Measurements from ENCODE around the gene SENP1. TPM values are rescaled to one million over a fixed set of nuclear protein-coding genes. Genes with fewer than 3 reads are reported as not detected.

The SENP1 gene
- total and polyA plus RNA-seq, 5 donors from 2014 or later, result 10.7 to 25.1 (median 12.9) TPM

DNA sequence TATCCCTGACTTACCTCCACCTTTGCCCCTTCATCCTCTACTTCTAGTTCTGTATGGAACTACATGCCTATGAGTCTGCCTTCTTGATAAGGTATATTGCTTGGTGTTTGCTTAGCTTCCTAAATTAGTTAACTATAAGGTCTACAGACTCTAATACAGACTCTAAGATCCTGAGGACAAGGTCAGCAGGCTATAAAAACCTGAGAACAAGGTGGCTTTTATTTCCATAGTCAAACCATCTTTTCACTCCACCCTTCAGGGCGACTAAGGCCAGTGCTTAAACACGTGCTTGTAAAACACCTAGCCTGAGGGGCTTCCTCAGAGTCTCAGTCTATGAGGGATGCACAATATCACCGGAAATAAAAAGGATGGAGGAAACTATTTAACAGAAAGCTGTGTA lies 65.5 kb downstream of the SENP1 start:
- H3K27ac Mint-ChIP-seq, result no peak overlapping the region
- Histone ChIP-seq H3K27ac (ENCODE audit: insufficient read depth, low read length, poor library complexity, severe bottlenecking) (no peak overlapping the region), H3K9me3 (ENCODE audit: control insufficient read depth in 2 of 2, low read length in 2 of 2) (no peaks in the 10 kb centered on the region), H3K4me1 (ENCODE audit: control insufficient read depth, insufficient read depth, low read length, poor library complexity, severe bottlenecking) (no peaks in the 10 kb centered on the region), H3K4me3 (ENCODE audit: low read depth, low read length) (no peak overlapping the region), H3K36me3 (ENCODE audit: control insufficient read depth, insufficient read depth, low read length) (peaks cover 21% of the 10 kb centered on the region), H3K27me3 (ENCODE audit: control insufficient read depth, insufficient read depth, low read length) (no peaks in the 10 kb centered on the region)
- ATAC-seq (ENCODE audit: low read depth in 2 of 2) (no peak), DNase-seq (no peak)
- H3K36me3 Mint-ChIP-seq, result peaks cover 12% of the 10 kb centered on the region
- no peaks in the 10 kb centered on the region for H3K9me3 Mint-ChIP-seq
- H3K4me1 Mint-ChIP-seq, result peaks cover 0 to 7% (median 6%) of the 10 kb centered on the region in 4 donors
- no peak overlapping the region for H3K4me3 Mint-ChIP-seq
- H3K27me3 Mint-ChIP-seq, result no peaks in the 10 kb centered on the region

DNA sequence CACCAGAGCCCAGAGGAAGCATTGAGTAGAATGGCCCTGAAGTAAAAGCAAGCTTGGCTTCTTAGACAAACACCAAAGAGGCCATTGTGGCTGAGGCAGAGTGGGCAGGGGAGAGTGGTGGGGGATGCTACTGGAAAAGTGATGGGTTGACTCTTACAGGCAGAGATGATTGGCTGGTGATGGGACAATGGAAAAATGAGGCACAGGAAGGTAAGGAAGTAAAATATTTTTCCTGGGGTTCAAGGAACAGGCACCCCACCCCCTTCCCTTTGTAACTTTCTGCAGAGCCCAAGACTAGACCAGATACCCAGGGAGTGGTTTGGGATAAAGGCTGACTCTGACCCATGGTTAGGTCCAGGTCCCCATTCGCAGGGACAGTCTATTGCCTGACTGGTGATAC lies 66.7 kb downstream of the SENP1 start:
- peaks cover 6% of the 10 kb centered on the region for H3K36me3 Mint-ChIP-seq
- no peak overlapping the region for H3K4me3 Mint-ChIP-seq
- Histone ChIP-seq H3K36me3 (ENCODE audit: control insufficient read depth, insufficient read depth, low read length) (peaks cover 10% of the 10 kb centered on the region), H3K27me3 (ENCODE audit: control insufficient read depth, insufficient read depth, low read length) (no peaks in the 10 kb centered on the region), H3K9me3 (ENCODE audit: control insufficient read depth in 2 of 2, low read length in 2 of 2) (no peaks in the 10 kb centered on the region), H3K27ac (ENCODE audit: insufficient read depth, low read length, poor library complexity, severe bottlenecking) (no peak overlapping the region), H3K4me1 (ENCODE audit: control insufficient read depth, insufficient read depth, low read length, poor library complexity, severe bottlenecking) (no peaks in the 10 kb centered on the region), H3K4me3 (ENCODE audit: low read depth, low read length) (no peak overlapping the region)
- H3K27ac Mint-ChIP-seq, result no peak overlapping the region
- no peaks in the 10 kb centered on the region for H3K27me3 Mint-ChIP-seq
- peaks cover 0 to 7% (median 6%) of the 10 kb centered on the region in 4 donors for H3K4me1 Mint-ChIP-seq
- no peaks in the 10 kb centered on the region for H3K9me3 Mint-ChIP-seq
- ATAC-seq (ENCODE audit: low read depth in 2 of 2) (no peak), DNase-seq (no peak)

DNA sequence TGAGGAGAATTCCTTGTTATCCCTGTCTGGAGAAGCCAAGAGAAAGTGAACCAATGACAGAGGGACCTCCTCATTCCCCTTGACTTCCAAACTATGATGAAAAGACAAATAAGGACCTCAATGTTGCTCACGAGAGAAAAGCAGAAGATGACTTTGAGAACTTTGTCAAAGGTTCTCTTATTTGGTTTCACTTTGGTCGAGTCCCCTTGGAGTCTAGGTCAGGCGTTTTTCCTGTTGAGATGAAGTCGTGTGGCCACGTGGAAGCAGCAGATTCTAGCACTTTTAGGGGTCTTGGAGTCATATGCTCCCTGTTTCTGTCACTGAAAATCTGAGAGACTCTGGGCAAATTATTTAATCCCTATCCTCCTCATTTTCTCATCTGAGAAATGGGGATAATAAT lies 67.8 kb downstream of the SENP1 start:
- Mint-ChIP-seq H3K27ac (peak overlapping the region in 1 of 3 donors; percentile 14), H3K27me3 (peaks cover 6% of the 10 kb centered on the region), H3K4me3 (no peak overlapping the region), H3K9me3 (no peaks in the 10 kb centered on the region), H3K36me3 (no peaks in the 10 kb centered on the region), H3K4me1 (peaks cover 0 to 7% (median 3%) of the 10 kb centered on the region in 4 donors)
- ATAC-seq (ENCODE audit: low read depth in 2 of 2), result no peak
- H3K4me1 ChIP-seq (ENCODE audit: control insufficient read depth, insufficient read depth, low read length, poor library complexity, severe bottlenecking), result no peaks in the 10 kb centered on the region
- peaks cover 5% of the 10 kb centered on the region for H3K36me3 ChIP-seq (ENCODE audit: control insufficient read depth, insufficient read depth, low read length)
- no peak for DNase-seq
- H3K27me3 ChIP-seq (ENCODE audit: control insufficient read depth, insufficient read depth, low read length), result no peaks in the 10 kb centered on the region
- H3K27ac ChIP-seq (ENCODE audit: insufficient read depth, low read length, poor library complexity, severe bottlenecking), result no peak overlapping the region
- no peak overlapping the region for H3K4me3 ChIP-seq (ENCODE audit: low read depth, low read length)
- no peaks in the 10 kb centered on the region for H3K9me3 ChIP-seq (ENCODE audit: control insufficient read depth in 2 of 2, low read length in 2 of 2)

DNA sequence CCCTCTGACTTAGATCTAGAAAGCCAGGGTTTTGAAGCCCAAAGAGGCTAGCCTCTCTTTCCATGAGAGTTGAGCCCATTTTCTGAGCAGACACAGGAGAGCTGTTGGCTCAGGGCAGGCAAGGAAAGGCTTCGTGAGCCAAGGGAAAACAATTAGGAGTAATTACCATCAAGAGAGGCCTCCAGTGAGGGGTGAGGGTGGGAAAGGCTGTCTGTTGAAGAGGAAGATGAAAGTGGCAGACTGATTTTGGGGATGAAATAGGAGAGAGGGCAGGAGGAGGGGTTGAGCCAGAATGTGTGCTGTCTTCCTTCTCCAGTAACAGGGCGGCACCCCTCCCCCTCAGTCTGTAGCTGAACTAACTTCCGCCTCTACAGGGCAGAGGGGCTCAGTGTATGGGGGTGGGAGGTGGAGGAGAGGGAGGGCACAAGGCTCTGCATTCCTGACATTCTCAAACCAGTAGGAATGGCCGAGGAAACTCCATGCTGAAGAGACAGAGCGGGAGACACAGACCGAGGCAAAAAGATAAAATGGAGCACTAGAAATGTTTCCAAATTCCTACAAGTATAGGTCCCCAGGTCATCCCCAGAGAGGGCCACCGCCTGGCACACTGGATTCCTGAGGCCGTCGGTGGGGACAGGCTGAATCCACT lies 68.5 kb downstream of the SENP1 start:
- ATAC-seq (ENCODE audit: low read depth in 2 of 2) (no peak), DNase-seq (no peak)
- no peak overlapping the region for H3K27ac ChIP-seq (ENCODE audit: insufficient read depth, low read length, poor library complexity, severe bottlenecking)
- no peaks in the 10 kb centered on the region for H3K9me3 ChIP-seq (ENCODE audit: control insufficient read depth in 2 of 2, low read length in 2 of 2)
- H3K4me1 ChIP-seq (ENCODE audit: control insufficient read depth, insufficient read depth, low read length, poor library complexity, severe bottlenecking), result no peaks in the 10 kb centered on the region
- H3K36me3 ChIP-seq (ENCODE audit: control insufficient read depth, insufficient read depth, low read length), result peaks cover under 1% of the 10 kb centered on the region
- H3K4me1 Mint-ChIP-seq, result peaks cover 0 to 7% (median 3%) of the 10 kb centered on the region in 4 donors
- no peaks in the 10 kb centered on the region for H3K9me3 Mint-ChIP-seq
- no peak overlapping the region for H3K4me3 Mint-ChIP-seq
- H3K27ac Mint-ChIP-seq, result no peak overlapping the region
- H3K27me3 Mint-ChIP-seq, result peaks cover 6% of the 10 kb centered on the region
- no peaks in the 10 kb centered on the region for H3K36me3 Mint-ChIP-seq
- no peaks in the 10 kb centered on the region for H3K27me3 ChIP-seq (ENCODE audit: control insufficient read depth, insufficient read depth, low read length)
- H3K4me3 ChIP-seq (ENCODE audit: low read depth, low read length), result no peak overlapping the region

DNA sequence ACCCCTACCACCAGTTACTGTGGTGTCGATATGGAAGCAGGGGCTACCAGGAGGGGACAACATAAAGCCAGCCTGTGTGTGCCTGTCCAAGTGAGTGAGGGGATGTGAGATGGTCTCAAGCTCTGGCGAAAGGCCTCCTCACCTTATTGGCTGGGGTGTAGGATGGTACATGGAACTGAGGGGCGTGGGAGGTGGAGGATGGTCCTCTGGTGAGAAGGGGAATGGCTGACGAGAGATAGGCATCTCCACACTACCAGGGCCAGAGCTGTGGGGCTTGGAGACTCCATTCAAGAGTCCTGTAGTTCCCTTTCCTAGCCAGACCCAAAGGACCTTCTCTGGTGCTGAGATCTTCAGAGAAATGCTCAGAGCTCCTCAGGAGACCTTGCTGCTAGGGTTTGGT lies 69.1 kb downstream of the SENP1 start:
- no peak overlapping the region for H3K4me3 Mint-ChIP-seq
- DNase-seq (no peak), ATAC-seq (ENCODE audit: low read depth in 2 of 2) (no peak)
- H3K27ac Mint-ChIP-seq, result no peak overlapping the region
- Histone ChIP-seq H3K27me3 (ENCODE audit: control insufficient read depth, insufficient read depth, low read length) (no peaks in the 10 kb centered on the region), H3K4me3 (ENCODE audit: low read depth, low read length) (no peak overlapping the region), H3K36me3 (ENCODE audit: control insufficient read depth, insufficient read depth, low read length) (no peaks in the 10 kb centered on the region), H3K9me3 (ENCODE audit: control insufficient read depth in 2 of 2, low read length in 2 of 2) (no peaks in the 10 kb centered on the region), H3K4me1 (ENCODE audit: control insufficient read depth, insufficient read depth, low read length, poor library complexity, severe bottlenecking) (no peaks in the 10 kb centered on the region), H3K27ac (ENCODE audit: insufficient read depth, low read length, poor library complexity, severe bottlenecking) (no peak overlapping the region)
- no peaks in the 10 kb centered on the region for H3K36me3 Mint-ChIP-seq
- no peaks in the 10 kb centered on the region for H3K9me3 Mint-ChIP-seq
- H3K4me1 Mint-ChIP-seq, result peaks cover 0 to 7% (median 3%) of the 10 kb centered on the region in 4 donors
- H3K27me3 Mint-ChIP-seq, result peaks cover 6% of the 10 kb centered on the region

DNA sequence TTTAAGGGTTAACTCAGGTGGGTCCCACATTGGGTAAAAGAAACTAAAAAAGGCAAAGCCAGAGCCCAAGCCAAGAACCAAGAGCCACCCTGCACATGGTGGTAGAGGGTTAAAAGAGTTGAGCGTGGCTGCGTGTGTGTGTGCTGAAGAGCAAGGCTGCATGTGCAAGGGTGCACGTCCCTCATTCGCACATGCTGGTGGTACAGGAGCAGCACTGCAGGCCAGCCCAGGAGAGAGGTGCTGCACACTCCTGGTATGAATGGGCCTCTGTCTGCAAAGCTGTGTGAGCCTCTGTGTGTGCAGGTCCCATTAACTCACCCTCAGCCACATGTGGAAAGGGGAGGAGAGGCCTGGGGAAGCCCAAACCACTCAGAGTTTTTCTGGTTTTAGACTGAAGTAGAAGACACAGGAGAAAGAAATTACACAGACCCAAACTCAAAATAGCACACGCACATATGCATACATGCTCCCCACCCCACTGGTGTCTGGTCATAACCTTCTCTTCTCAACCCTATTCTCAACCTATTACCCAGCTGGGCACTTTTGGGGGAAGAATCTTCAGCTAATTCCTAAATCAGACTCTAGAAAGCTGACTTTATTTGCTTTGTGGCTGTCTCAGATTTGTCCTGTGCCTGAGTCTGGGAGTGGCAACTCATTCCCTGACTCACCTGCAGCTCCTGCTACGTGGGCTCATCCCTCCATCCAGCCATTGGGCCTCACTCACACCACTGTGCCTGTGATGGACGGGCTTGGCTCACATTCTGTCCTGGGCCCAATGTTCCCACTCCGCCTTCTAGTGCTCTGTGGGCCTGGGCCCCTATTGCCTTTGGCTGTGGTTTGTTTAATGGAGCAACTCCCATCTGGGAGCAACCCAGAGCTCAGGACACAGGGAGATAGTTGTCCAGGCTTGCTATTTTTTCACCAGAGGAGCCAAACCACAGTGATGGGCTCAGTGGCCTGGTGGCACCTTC lies 70.8 kb downstream of the SENP1 start:
- Histone ChIP-seq H3K4me1 (ENCODE audit: control insufficient read depth, insufficient read depth, low read length, poor library complexity, severe bottlenecking) (no peaks in the 10 kb centered on the region), H3K4me3 (ENCODE audit: low read depth, low read length) (no peak overlapping the region), H3K27ac (ENCODE audit: insufficient read depth, low read length, poor library complexity, severe bottlenecking) (no peak overlapping the region), H3K27me3 (ENCODE audit: control insufficient read depth, insufficient read depth, low read length) (no peaks in the 10 kb centered on the region), H3K9me3 (ENCODE audit: control insufficient read depth in 2 of 2, low read length in 2 of 2) (no peaks in the 10 kb centered on the region), H3K36me3 (ENCODE audit: control insufficient read depth, insufficient read depth, low read length) (no peaks in the 10 kb centered on the region)
- peaks cover 6% of the 10 kb centered on the region for H3K27me3 Mint-ChIP-seq
- H3K36me3 Mint-ChIP-seq, result no peaks in the 10 kb centered on the region
- no peak overlapping the region for H3K27ac Mint-ChIP-seq
- H3K9me3 Mint-ChIP-seq, result no peaks in the 10 kb centered on the region
- peaks cover 0 to 7% (median 3%) of the 10 kb centered on the region in 4 donors for H3K4me1 Mint-ChIP-seq
- no peak for ATAC-seq (ENCODE audit: low read depth in 2 of 2)
- no peak for DNase-seq
- H3K4me3 Mint-ChIP-seq, result no peak overlapping the region

DNA sequence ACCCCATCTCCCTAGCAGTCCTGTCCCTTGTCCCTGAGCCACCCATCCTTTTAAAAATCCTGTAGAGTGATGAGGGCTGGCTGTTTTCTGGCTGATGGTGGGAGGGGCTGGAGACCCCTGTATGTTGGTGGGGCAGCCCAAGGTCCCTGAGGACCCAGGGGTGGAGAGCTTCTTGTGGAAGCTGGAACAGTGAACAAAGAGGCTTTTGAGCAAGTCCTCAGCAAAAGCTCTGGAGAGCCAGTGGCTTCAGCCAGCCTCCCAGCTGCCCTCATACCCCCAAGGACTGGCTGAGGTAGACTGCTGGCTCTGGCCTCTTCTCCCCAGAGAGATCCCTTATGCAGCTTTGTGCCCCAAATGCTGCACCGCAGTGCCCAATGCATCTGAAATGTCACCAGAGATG lies 72.4 kb downstream of the SENP1 start:
- Mint-ChIP-seq H3K36me3 (no peaks in the 10 kb centered on the region), H3K27ac (no peak overlapping the region), H3K9me3 (no peaks in the 10 kb centered on the region), H3K27me3 (peaks cover 10% of the 10 kb centered on the region), H3K4me3 (no peak overlapping the region), H3K4me1 (peaks cover 0 to 7% (median 3%) of the 10 kb centered on the region in 4 donors)
- no peak overlapping the region for H3K27ac ChIP-seq (ENCODE audit: insufficient read depth, low read length, poor library complexity, severe bottlenecking)
- ATAC-seq (ENCODE audit: low read depth in 2 of 2) (no peak), DNase-seq (no peak)
- H3K36me3 ChIP-seq (ENCODE audit: control insufficient read depth, insufficient read depth, low read length), result no peaks in the 10 kb centered on the region
- no peak overlapping the region for H3K4me3 ChIP-seq (ENCODE audit: low read depth, low read length)
- no peaks in the 10 kb centered on the region for H3K27me3 ChIP-seq (ENCODE audit: control insufficient read depth, insufficient read depth, low read length)
- H3K4me1 ChIP-seq (ENCODE audit: control insufficient read depth, insufficient read depth, low read length, poor library complexity, severe bottlenecking), result no peaks in the 10 kb centered on the region
- H3K9me3 ChIP-seq (ENCODE audit: control insufficient read depth in 2 of 2, low read length in 2 of 2), result no peaks in the 10 kb centered on the region

All from CD4-positive, CD25-positive, alpha-beta regulatory T cell (primary cell).